HG02840 (cell line): ENCODE data around the gene TMEM269.

Experiments used
- ATAC-seq: cut with Tn5 transposase; IDR thresholded peaks from one replicate; pipeline ENCODE4 v1.9.1; 2021; ENCODE audit warnings: mild to moderate bottlenecking, moderate library complexity, moderate number of reproducible peaks; ENCODE audit not compliant: unreplicated experiment, low FRiP score

Gene TMEM269

GRCh38 chr1:42817976-42818375 lies 33.2 kb downstream of the TMEM269 start:
- ATAC-seq, result no peak

- ATAC-seq, result no peak
These were observed 36.0 kb downstream of the TMEM269 start for GRCh38 chr1:42820813-42821212.

- ATAC-seq, result no peak
These were observed 36.9 kb downstream of the TMEM269 start for GRCh38 chr1:42821690-42822089.

GRCh38 chr1:42822800-42823392 lies 38.1 kb downstream of the TMEM269 start:
- ATAC-seq, result no peak

GRCh38 chr1:42824481-42825035 lies 39.8 kb downstream of the TMEM269 start:
- ATAC-seq, result no peak

- ATAC-seq, result no peak
These were observed 40.5 kb downstream of the TMEM269 start for GRCh38 chr1:42825036-42825851.

- no peak for ATAC-seq
These were observed 45.8 kb downstream of the TMEM269 start for GRCh38 chr1:42830631-42831030.

DNA sequence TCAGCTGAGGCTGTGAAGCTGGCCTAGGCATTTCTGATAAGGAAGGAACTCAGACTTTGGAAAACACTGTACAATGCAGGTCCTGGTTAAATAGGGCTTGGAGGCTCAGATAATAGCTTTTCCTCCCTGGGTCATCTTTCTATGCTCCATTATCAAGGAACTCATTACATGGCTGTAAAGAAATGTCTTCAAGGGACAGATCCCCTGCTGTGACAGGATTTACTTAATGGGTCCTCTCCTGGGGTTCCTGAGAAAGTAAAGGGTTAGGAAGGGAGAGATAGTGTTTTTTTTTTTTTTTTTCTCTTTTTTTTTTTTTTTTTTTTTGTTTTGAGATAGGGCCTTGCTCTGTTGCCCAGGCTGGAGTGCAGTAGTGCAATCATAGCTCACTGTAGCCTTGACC lies 46.5 kb downstream of the TMEM269 start:
- ATAC-seq, result no peak

DNA sequence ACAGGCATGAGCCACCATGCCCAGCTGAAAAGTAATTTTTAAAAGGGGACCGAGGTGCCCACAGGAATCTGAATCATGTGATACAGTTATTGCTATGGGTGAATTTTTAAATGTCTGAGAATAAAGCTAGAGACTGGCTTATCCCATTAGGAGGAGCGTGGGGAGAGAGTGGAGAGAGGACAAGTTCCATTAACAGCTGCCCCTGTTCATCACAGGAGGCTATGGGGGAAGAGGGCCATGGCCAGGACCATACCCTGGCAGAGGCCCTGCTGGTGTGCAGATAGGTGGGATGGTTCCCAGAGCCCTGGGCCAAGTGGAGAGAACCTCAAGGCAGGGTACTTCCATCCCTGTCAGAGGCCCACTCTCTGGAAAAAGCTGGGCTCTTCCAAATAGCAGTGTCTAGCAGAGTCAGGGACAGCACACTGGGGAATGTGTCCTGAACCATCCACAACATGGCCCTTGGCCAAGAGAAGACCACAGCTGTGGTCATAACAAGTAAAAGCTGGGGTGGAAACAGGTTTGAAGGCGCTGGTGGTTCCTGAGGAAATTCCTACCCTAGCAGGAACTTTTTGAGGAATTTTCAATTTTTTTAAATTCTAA lies 48.0 kb downstream of the TMEM269 start:
- no peak for ATAC-seq

DNA sequence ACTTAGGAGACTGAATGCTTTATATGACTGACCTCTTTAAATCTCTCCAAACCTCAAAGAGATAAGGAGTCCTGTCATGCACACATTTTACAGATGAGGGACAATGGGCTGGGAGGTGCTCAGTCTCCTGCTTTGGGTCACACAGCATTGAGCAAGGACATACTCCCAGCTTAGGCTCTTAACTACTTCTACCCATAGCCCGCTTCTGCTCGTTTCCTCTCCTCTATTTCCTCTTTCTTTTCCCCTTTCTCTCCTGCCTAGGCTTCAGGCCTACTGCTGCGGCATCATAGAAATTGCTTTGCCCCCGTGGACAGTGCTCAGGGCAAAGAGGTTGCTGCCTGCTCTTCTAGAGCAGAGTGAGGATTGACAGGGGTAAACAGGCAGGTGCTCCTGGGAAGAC lies 49.2 kb downstream of the TMEM269 start:
- ATAC-seq, result no peak

DNA sequence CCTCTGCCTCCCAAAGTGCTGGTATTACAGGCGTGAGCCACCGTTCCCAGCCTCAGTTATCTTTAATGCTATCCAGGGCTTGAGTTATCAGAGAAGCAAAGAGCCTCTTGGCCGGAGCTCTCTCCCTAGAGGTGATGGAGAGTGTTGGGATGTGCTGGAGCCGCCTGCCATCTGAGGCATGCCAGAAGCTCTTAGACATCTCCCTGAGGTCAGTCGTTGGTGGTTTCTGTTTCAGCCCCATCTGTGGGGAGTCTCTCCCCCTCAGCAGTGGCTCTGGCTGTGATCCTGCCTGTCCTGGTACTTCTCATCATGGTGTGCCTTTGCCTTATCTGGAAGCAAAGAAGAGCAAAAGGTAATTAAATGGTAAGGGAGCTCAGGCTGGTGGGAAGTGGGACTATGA lies 50.0 kb downstream of the TMEM269 start:
- ATAC-seq, result no peak

- no peak for ATAC-seq
These were observed 50.6 kb downstream of the TMEM269 start for GRCh38 chr1:42835422-42835821.

DNA sequence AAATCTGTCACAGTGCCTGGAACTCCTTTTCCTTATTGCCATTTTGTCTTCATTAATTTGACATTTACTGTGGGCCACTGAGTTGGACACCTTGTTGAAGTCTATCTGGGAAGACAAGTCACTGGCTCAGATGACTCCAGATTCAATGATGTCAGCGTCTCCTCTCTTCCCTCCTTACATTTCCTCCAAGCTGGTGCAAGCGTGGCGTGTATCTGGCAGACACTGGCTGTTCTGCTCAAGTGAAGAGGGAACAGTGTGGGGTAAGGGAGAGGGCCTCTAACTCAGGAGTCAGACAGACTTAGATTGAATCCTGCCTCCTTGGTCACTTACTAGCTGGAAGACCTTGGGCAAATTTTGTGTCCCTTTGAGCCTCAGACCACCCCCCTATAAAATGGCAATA lies 52.9 kb downstream of the TMEM269 start:
- no peak for ATAC-seq

DNA sequence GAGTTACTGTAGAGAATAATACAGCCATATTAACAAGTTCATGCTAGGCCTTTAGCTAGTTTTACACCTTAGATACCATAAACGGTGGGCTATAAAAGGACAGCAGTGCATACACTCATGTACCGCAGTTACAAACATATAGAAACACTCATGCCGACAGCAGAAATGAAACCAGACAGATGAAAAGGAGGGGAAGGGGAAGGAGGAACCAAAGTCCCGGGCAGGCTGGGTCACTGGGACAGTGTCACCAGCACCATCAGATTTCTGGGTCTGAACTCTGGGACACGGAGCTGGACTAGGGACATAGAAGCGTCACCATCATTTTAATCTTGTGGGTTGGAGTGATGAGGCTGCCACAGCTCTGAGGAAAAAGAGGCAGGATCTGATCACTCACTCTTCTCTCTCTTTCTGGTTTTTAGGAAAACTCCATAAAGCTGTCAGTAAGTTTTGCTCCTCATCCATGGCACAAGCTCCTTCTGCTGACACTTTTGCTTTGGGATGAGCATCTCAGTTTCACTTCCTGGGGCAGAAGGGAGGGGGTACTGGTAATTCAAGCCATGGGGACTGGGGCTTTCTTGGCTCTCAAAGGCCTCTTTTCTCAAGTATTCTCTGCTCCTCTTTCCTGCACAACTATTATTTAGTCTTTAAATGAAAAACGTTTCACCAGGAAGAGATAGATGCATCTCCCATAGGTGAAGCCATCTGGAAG lies 53.8 kb downstream of the TMEM269 start:
- no peak for ATAC-seq

GRCh38 chr1:42841010-42841409 lies 56.2 kb downstream of the TMEM269 start:
- no peak for ATAC-seq

DNA sequence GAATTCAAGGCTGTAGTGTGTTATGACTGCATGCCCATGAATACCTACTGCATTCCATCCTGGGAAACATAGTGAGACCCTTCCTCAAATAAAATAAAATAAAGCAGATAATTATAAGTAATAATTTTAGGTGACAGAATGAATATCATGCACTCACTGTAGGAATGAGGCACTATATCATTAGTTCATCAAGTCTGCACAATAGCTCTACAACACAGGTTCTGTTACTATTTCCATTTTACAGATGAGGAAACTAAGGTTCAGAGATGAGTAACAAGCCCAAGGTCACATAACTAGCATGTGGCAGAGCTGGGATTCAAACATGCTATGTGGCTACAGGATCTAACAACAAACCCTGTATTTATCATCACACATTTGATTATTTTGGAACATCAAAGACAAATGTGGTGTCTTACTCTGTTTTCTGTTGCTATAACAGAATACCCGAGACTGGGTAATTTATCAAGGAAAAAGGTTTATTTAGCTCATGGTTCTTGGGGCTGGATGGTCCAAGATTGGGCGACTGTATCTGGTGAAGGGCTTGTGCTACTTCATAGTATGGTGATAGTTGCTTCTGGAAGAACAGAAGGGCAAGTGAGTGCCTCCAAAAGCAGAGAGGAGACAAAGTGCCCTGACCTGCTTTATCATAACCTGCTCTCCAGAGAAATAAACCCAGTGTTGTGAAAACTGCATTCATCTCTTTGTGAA lies 56.8 kb downstream of the TMEM269 start:
- ATAC-seq, result no peak

GRCh38 chr1:42844592-42845140 lies 59.9 kb downstream of the TMEM269 start:
- ATAC-seq, result no peak

DNA sequence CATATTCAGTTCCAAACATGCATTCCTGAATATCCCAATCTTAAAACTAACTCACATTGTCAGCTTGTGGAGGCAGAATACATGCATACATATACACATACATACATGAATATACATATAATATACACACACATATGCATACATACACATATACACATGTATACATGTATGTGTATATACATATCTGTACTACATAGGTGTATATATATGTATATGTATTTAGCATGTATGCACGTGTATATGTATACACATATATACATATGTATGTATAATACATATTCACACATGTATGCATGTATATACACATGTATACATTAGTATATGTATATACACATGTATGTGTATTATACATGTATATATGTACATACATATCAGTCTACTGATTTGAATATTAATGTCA lies 60.4 kb downstream of the TMEM269 start:
- no peak for ATAC-seq

DNA sequence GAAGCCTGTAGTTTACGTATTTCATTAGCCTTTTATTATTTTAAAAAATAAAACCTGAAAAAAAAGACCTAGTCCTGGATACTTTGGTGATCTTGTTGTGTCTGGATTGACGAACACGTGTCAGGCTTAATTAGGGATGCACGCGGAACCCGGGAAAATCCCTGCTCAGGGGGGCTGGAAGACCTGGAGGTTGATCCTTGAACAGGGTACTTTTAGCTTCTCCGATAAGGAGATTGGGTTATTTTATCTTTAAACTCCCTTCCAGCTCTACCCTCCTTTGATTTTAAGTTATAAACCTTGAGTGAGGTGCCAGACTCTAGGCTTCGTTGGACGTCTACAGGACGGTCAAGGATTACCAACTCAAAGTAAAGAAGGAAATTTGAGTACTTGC lies 61.1 kb downstream of the TMEM269 start:
- peak; percentile 15 for ATAC-seq
